Endothelial cell of umbilical vein (primary cell): ENCODE results near the gene RPL38. TPM values are rescaled to one million over a fixed set of nuclear protein-coding genes. Genes with fewer than 3 reads are reported as not detected.

Experiments
- BruUV-seq: library from RNA; stranded (reverse); fragments of 400-500 nt; replicated peaks from 2 replicates; lab custom pipeline; 2021; lab: Mats Ljungman, UMichigan
- CTCF ChIA-PET: fragments of 300-600, 350-600 bp; sonication (Branson Sonifier 250); formaldehyde crosslinking; loops from one replicate; lab custom pipeline; 2021; ENCODE audit warnings: antibody characterized with exemption, inconsistent platforms; lab: Charles Lee
- POLR2A ChIA-PET: fragments of 300-600, 350-600 bp; sonication (Branson Sonifier 250); formaldehyde crosslinking; loops from one replicate; lab custom pipeline; 2021; ENCODE audit warnings: antibody characterized with exemption, inconsistent platforms; lab: Charles Lee
- DNase-seq: peaks from one replicate; pipeline ENCODE4 v3.0.0-alpha.2; 2011; ENCODE audit warnings: low read depth, low spot score
- FAIRE-seq: peaks from 2 replicates; lab custom pipeline; 2011; peaks lifted over from hg19 to GRCh38; lab: Jason Lieb, UNC
- H2AFZ ChIP-seq: 2 replicates; pipeline ENCODE4 v1.6.0; 2012; ENCODE audit warnings: low read depth, low read length, control low read depth, inconsistent platforms
- H3K27ac ChIP-seq: 2 replicates; pipeline ENCODE4 v1.5.1; 2011; ENCODE audit warnings: low read depth, mild to moderate bottlenecking, control low read depth, low read length, moderate library complexity; ENCODE audit not compliant: insufficient read depth
- H3K27me3 ChIP-seq, 2 experiments: 2 replicates each; pipeline versions ENCODE4 v1.6.0 to v1.6.1; 2011; ENCODE audit warnings: low read length in 2 of 2, mixed read lengths in 1 of 2; ENCODE audit not compliant: control insufficient read depth in 2 of 2, insufficient read depth in 2 of 2
- H3K36me3 ChIP-seq, 2 experiments: 2 replicates in 1 of 2; 3 replicates in 1 of 2; pipeline ENCODE4 v1.5.1; 2011; ENCODE audit warnings: low read length in 2 of 2, mild to moderate bottlenecking in 1 of 2, moderate library complexity in 1 of 2; ENCODE audit not compliant: control insufficient read depth in 2 of 2, insufficient read depth in 2 of 2; ENCODE audit errors: extremely low read depth in 1 of 2
- H3K4me1 ChIP-seq: 3 replicates; pipeline ENCODE4 v1.5.1; 2011; ENCODE audit warnings: mild to moderate bottlenecking, low read length; ENCODE audit not compliant: control insufficient read depth, insufficient read depth; ENCODE audit errors: extremely low read depth
- H3K4me2 ChIP-seq: 2 replicates; pipeline ENCODE4 v1.6.1; 2011; ENCODE audit warnings: low read length, control low read depth, mixed read lengths; ENCODE audit not compliant: insufficient read depth
- H3K4me3 ChIP-seq, 3 experiments: fragments of 200-600 bp in 1 of 3; sonication (generic), shearing (Covaris generic) in 1 of 3; replicated peaks in 1 of 3; 2 replicates each; pipeline ENCODE4 v1.5.1; 2011 to 2016; ENCODE audit warnings: control low read depth in 3 of 3, low read length in 3 of 3, mild to moderate bottlenecking in 2 of 3, inconsistent platforms in 1 of 3, low read depth in 1 of 3, moderate library complexity in 1 of 3; ENCODE audit not compliant: insufficient read depth in 1 of 3
- H3K79me2 ChIP-seq: 2 replicates; pipeline ENCODE4 v1.6.0; 2012; ENCODE audit warnings: low read length, inconsistent platforms; ENCODE audit not compliant: control insufficient read depth, insufficient read depth
- H3K9ac ChIP-seq: replicated peaks from 2 replicates; pipeline ENCODE3; 2011; ENCODE audit warnings: low read length, control low read depth; ENCODE audit not compliant: insufficient read depth; ENCODE audit errors: extremely low read depth
- H3K9me1 ChIP-seq: replicated peaks from 3 replicates; pipeline ENCODE4 v1.6.0; 2011; ENCODE audit warnings: mild to moderate bottlenecking, low read length; ENCODE audit not compliant: control insufficient read depth, insufficient read depth; ENCODE audit errors: extremely low read depth
- H3K9me3 ChIP-seq: replicated peaks from 2 replicates; pipeline ENCODE4 v1.5.1; 2012; ENCODE audit warnings: low read length, inconsistent platforms; ENCODE audit not compliant: control insufficient read depth, insufficient read depth
- H4K20me1 ChIP-seq: replicated peaks from 2 replicates; pipeline ENCODE3; 2011; ENCODE audit warnings: mild to moderate bottlenecking, low read length; ENCODE audit not compliant: control insufficient read depth, insufficient read depth; ENCODE audit errors: extremely low read depth
- CTCF ChIP-seq, 2 donors: IDR thresholded peaks; 1 replicate in 1 of 2; 2 replicates in 1 of 2; pipeline ENCODE4 v1.5.1; 2011; ENCODE audit warnings: low read length in 2 of 2, mild to moderate bottlenecking in 2 of 2, moderate library complexity in 2 of 2, control low read depth in 1 of 2, inconsistent platforms in 1 of 2, low read depth in 1 of 2; ENCODE audit not compliant: insufficient read depth in 1 of 2; ENCODE audit errors: extremely low read depth in 1 of 2
- EZH2 ChIP-seq: IDR thresholded peaks from 2 replicates; pipeline ENCODE4 v1.6.1; 2012; ENCODE audit warnings: borderline replicate concordance, low read depth, mild to moderate bottlenecking, moderate library complexity, low read length, inconsistent platforms; ENCODE audit not compliant: severe bottlenecking
- FOS ChIP-seq: IDR thresholded peaks from 2 replicates; pipeline ENCODE4 v1.6.1; 2011; ENCODE audit warnings: mild to moderate bottlenecking, low read length, moderate library complexity, borderline replicate concordance; ENCODE audit not compliant: insufficient read depth
- GATA2 ChIP-seq: IDR thresholded peaks from 2 replicates; pipeline ENCODE4 v1.7.0; 2011; ENCODE audit warnings: low read depth, mild to moderate bottlenecking, moderate library complexity, mixed read lengths, low read length; ENCODE audit not compliant: insufficient read length, insufficient read depth
- JUN ChIP-seq: IDR thresholded peaks from 2 replicates; pipeline ENCODE4 v1.6.1; 2011; ENCODE audit warnings: borderline replicate concordance, low read depth; ENCODE audit not compliant: insufficient read length, insufficient read depth
- MAX ChIP-seq: IDR thresholded peaks from 2 replicates; pipeline ENCODE4 v1.6.1; 2011; ENCODE audit not compliant: insufficient read depth, insufficient read length
- MYC ChIP-seq: IDR thresholded peaks from one replicate; pipeline ENCODE4 v1.6.1; 2011; ENCODE audit warnings: mild to moderate bottlenecking, low read depth, low read length
- POLR2A ChIP-seq: IDR thresholded peaks from 2 replicates; pipeline ENCODE4 v1.6.1; 2012; ENCODE audit warnings: low read depth, mild to moderate bottlenecking, control low read depth, low read length
- POLR2AphosphoS5 ChIP-seq: IDR thresholded peaks from 2 replicates; pipeline ENCODE4 v1.6.1; 2012; ENCODE audit warnings: low read depth, mild to moderate bottlenecking, control low read depth, low read length, moderate library complexity; ENCODE audit not compliant: insufficient read depth
- dilution Hi-C: fragments of 300-500 bp; cut with MboI; formaldehyde crosslinking; loops from one replicate; pipeline ENCODE4 v1.15.0; 2019; ENCODE audit warnings: low sequenced_read_pairs; ENCODE audit not compliant: extremely low pct_ligation_motif_present
- intact Hi-C: fragments of 100-400 bp; cut with micrococcal nuclease; formaldehyde crosslinking; loops from one replicate; pipeline ENCODE4 v1.10.0; 2022
- polyA plus RNA-seq, 4 experiments: library from polyadenylated mRNA; depleted of rRNA in 3 of 4; stranded (reverse) in 3 of 4; unstranded in 1 of 4; fragments of >200 nt; gene quantifications; 2 replicates each; pipeline versions ENCODE4 v1.2.1 to v1.2.3, GENCODE V29; 2011 to 2012; ENCODE audit warnings: missing spikeins in 1 of 4
- total RNA-seq: library from RNA; stranded (reverse); gene quantifications from 2 replicates; pipeline ENCODE4 v1.2.3, GENCODE V29; 2021

Gene RPL38
- total and polyA plus RNA-seq, 2 donors (not counting 3 experiments of a cell fraction or from before 2014, with no cell fraction given), result 256 to 1,006 TPM

GRCh38 chr17:74192950-74193781, 10.3 kb upstream of the RPL38 start:
- intact Hi-C loops, result no loop called here
- Histone ChIP-seq H3K79me2 (no peaks in the 10 kb centered on the region), H3K9me3 (no peaks in the 10 kb centered on the region), H3K27ac (no peak overlapping the region), H3K9ac (no peak overlapping the region), H4K20me1 (no peaks in the 10 kb centered on the region), H3K9me1 (no peaks in the 10 kb centered on the region), H3K27me3 (no peaks in the 10 kb centered on the region), H3K4me1 (no peaks in the 10 kb centered on the region), H3K4me3 (no peak overlapping the region), H3K4me2 (no peak overlapping the region), H3K36me3 (no peaks in the 10 kb centered on the region), H2AFZ (no peak overlapping the region)
- ChIA-PET POLR2A (no interaction called here), CTCF (interaction anchor here (1.5 to 1.7 kb wide), 2 partner anchors 8 to 10 kb away, joined by 4 to 6 read pairs; partner anchors contain the start of gene RPL38)
- DNase-seq (no peak), FAIRE-seq (no peak)
- dilution Hi-C loops, result no loop called here
- no TSS peak for BruUV-seq
- TF ChIP-seq POLR2AphosphoS5 (no peak), MAX (no peak), JUN (no peak), POLR2A (no peak), CTCF (IDR thresholded peaks at IDR 0.05; ENCODE audit: extremely low read depth in 1 of 2, insufficient read depth in 1 of 2, low read depth in 1 of 2, low read length in 2 of 2) (no peak), MYC (no peak), GATA2 (no peak), EZH2 (no peak), FOS (no peak)
